HG03159 (cell line): ENCODE measurements around the gene SH3PXD2B.
"Not testable (repeated sequence)": the region's sequence is repeated elsewhere in the genome, so short reads cannot be mapped to it uniquely, and the experiment has no call there.

Source experiments
- ATAC-seq: cut with Tn5 transposase; IDR thresholded peaks from one replicate; pipeline ENCODE4 v1.9.1; 2021; ENCODE audit warnings: mild to moderate bottlenecking, moderate library complexity; ENCODE audit not compliant: unreplicated experiment

Gene SH3PXD2B

DNA sequence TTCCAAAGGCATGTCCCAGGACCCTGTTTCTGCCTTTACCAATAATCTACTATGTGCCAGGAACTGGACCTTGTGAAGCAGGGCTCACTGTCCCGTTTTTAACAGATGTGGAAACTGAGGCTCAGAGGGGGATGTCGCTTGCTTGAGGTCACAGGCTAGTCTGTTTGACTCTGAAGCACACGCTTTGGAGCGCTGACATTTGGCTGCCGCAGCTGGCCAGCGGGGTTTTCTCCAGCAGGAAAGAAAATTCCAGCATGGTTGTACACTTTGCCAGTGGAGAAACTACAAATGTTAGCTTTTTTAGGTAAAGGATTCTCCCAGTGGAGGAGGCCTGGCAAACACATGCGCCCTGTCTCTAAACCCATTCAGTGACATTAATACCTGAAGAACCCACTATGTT lies 50.5 kb downstream of the SH3PXD2B start:
- ATAC-seq = no peak

DNA sequence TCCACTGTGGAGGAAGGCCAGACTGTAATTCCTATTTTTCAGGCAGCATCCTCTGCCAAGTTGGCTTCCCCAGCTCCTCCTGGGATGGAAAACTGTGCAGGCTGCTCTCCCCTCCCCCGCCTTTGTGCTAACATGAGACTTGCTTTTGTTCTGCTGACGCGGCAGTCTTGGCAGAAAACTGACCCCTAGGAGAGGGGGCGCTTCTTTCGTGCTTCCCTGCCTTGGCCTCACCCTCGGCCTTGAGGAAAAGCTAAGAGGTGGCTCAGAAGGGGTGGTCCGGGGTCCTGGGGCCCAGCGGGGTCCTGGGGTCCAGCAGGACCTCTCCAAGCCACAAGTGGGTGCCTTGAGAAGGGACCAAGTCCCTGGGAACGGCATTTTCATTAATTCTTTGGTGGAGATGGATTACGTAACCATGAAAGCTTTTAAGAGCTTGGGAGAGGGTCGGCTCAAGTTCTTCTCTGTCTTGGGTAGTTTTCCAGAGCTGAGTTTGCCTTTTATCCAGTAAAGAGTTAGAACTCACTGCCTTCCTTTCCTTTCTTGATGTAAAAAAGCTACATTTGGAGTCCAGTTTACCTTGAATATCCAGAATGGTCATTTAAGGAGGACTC lies 51.0 kb downstream of the SH3PXD2B start:
- no peak for ATAC-seq

DNA sequence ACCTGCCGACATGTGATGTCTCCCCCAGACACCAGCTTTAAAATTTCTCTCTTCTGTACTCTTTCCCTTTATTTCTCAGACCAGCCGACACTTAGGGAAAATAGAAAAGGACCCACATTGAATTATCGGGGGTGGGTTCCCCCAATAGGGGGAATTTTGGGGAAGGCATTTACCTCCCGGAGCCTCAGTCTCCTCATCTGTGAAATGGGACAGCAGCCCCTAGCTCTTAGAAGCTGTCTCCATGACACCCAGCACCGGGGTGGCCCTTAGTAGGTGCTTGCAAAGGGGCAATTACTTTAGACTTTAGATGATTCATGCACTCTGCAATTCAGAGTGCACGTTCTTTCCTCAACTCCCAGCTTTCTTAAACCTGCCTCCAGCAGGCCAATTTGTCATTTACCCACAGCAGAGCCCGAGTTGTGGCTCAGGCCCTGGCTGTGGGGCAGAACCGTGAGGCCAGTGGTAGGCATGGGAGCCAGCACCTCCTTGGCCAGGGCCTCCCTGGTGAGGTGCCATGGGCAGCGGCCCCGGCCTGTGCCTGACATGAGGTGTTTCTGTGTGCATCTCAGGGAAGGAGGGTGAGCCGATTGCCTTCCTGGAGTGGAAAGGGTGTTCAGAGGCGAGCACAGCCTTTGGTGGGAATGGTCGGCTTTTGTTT lies 51.7 kb downstream of the SH3PXD2B start:
- no peak for ATAC-seq

DNA sequence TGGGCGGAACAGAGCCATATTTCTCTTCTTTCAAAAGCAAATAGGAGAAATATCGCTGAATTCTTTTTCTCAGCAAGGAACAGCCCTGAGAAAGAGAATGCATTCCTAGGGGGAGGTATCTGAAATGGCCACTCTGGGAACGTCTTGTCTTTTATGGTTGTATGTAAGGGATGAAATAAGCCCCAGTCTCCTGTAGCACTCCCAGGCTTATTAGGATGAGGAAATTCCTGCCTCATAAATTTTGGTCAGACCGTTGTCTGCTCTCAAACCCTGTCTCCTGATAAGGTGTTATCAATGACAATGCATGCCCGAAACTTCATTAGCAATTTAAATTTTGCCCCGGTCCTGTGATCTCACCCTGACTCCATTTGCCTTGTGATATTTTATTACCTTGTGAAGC lies 52.3 kb downstream of the SH3PXD2B start:
- not testable (repeated sequence) for ATAC-seq

DNA sequence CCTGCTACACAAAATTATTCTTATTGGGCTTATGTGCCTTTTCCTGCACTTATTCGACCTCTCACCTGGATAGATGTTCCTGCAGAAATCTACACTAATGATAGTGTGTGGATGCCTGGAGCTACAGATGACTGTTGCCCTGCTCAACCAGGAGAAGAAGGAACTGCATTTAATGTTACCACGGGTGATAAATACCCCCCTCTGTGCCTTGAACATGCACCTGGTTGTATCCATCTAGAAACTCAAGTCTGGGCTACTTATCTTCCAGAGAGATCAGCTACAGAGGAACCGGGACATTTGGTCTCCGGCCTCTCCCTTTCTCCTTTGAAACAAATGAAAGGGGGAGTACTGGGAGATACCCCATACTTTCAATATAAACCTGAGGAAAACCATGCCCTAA lies 54.5 kb downstream of the SH3PXD2B start:
- no peak for ATAC-seq

DNA sequence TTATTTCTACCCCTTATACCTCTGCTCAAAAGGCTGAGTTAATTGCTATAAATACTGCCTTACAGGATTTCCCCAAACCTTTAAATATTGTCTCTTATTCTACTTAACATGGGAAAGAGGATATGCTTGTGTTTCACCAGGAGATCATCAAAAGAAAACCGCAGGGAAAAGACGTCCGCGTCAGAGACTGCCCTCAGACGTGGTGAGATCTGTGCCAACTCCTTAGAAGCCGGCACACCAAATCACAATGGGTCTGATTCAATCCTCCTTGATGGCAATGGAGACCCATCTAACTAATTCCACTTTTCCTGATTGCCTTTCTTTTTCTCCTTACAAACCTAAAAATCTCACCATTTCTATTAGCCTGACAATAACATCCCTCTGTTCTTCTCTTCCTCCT lies 55.0 kb downstream of the SH3PXD2B start:
- ATAC-seq = no peak

DNA sequence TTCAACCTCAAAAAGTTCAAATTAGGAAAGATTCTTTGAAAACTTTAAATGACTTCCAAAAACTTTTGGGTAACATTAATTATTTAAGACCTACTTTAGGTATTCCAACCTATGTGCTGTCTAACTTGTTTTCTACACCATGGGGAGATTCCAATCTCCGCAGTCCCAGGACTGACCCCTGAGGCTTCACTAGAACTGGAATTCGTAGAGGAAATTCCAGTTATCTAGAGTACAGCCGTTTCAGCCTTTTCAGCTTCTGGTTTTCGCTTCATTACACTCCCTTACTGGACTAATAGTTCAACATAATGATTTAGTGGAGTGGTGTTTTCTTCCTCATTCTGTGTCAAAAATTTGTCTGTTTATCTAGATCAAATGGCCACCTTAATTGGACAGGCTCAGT lies 55.7 kb downstream of the SH3PXD2B start:
- not testable (repeated sequence) for ATAC-seq

DNA sequence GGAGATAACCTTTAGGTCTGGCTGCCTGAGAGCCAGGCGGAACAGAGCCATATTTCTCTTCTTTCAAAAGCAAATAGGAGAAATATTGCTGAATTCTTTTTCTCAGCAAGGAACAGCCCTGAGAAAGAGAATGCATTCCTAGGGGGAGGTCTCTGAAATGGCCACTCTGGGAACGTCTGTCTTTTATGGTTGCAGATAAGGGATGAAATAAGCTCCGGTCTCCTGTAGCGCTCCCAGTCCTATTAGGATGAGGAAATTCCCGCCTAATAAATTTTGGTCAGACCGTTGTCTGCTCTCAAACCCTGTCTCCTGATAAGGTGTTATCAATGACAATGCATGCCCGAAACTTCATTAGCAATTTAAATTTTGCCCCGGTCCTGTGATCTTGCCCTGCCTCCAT lies 57.3 kb downstream of the SH3PXD2B start:
- ATAC-seq = not testable (repeated sequence)

DNA sequence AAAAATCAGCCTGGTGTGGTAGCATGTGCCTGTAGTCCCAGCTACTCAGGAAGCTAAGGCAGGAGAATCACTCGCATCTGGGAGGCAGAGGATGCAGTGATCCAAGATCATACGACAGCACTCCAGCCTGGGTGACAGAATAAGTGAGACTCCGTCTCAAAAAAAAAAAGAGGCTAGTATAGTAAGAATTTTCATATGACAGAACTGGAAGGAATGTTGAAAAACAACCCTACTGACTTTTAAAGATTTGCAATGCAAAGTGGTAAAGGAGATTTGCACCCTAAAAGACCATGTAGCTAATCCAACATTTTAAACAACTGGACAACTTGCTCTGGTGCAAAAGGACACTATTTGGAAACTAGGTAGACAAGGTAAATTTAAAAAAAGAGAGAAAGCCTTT lies 58.1 kb downstream of the SH3PXD2B start:
- no peak for ATAC-seq

DNA sequence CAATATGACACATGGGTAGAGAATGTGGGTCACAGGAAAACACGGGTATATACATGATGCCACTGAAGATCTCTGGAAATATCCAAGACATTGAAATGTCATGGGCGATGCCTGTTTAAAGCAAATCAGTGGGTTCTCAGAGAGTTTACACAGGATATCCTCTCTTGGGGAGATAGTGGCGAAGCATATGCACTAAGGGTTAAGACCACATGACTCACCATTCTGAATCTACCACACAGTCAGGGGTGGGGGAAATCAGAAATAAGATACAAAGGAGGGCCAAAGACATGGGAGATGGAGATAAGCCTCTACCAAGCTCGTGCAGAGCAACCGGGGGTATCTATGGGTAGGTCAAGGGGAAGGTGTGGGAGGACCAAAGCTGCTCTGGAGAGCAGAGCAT lies 58.8 kb downstream of the SH3PXD2B start:
- no peak for ATAC-seq

DNA sequence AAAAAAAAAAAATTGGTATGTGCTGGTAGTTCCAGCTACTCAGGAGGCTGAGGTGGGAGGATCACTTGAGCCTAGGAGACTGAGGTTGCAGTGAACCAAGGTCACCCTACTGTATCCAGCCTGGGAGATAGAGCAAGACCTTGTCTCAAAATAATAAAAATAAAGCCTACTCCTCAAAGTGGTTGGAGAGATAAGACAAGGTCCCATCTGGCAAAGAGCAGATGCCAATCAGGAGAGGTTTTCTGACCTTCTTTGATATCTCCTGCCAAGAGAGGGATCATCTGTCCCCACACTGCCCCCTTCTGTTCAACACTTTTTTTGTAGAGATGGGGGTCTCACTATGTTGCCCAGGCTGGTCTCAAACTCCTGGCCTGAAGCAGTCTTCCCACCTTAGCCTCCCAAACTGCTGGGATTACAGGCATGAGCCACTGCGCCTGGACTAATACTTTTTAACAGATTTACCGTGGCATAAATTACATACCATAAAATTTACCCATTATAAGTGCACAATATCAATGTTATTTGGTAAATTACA lies 64.7 kb downstream of the SH3PXD2B start:
- no peak for ATAC-seq

DNA sequence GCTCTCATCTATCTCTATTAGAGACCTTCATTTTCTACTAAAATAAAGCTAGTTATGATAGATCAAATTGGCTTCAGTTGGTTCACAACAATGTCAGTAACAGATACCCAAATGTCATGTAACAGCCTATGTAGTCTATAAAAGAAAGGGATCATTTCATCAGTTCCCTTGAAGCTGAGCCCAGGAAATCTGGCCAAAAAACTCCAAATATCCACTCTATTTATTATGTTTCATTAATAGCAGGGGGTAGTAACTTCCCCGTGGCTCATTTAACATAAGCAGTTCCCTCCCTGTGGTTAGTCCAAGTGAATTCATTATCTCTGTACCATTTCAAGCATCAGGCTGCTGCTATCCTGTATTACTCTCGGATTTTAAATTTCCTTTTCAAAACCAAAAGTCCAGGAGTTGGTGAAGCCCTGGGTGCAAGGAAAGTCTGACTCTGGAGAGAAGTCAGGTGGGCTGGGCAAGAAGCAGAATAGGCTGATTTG lies 66.0 kb downstream of the SH3PXD2B start:
- ATAC-seq = no peak

DNA sequence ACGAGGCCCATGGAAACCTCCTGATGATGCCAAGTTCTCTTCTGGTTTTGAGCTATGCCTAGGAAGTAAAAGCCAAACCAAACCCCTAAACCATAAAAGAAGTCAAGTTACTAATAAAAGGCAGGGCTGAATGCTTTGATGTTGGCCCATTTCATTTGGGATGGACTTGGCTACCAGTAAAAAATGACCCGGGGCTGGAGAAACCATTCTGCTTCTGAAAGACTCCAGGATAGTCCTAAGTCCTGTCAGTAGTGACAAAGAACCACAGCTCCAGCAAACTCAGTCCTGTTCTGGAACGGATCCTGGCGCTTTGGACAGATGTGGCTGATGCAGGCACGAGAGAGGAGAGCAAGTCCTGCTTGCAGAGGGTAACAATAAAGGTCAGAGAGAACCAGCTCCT lies 68.6 kb downstream of the SH3PXD2B start:
- ATAC-seq = no peak

DNA sequence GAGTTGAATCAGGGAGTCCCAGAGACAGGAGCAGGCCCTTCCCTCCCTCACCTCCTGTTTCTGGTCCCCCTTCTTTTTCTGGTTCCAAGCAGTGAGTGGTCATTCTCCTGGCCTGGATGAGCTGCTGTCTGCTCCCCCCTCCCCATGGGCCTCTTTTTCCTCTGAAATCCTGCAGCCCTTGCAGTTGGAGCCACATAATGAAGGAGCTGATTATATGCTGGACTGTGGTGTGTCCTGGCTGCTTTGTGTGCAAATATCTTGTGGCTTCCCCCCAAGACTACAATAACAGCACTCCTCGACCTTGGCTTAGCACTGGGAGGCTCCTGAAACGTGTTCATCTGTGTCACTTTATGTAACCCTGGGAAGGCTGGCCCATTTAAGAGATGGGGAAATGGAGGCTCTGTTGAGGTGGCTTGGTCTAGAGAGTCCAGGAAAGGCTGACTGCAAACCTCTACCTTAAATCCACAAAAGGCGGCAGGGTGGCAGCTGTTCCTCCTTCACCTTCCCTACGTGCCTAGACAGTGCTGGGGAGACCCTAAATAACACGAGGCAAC lies 69.2 kb downstream of the SH3PXD2B start:
- ATAC-seq = no peak

DNA sequence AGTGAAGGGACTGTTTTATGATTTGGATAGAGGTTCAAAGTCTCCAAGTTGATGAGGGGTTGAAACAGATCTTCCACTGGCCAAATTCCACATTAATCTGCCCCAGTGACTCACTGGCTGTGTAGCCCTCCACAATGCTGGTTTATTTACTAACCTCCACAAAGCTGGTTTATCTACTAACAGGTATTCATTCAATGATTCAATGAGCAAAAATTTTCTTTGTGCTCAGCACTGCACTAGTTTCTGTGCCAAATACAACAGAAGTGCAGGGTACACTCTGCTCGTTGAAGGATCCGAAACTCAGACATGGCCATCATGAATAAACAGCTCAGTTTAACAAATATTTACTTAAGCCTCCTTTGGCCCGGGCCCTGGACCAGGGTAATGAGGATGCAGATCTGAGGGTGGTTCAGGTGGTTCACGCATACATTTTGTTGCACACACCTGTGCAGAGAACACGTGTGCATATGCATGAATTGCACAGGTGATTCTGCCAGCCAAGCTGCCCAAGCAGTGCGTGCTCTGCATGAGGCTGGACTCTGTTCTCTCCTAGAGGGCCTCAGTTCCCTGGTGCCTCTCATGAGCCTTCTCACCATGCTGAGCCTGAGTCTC lies 71.0 kb downstream of the SH3PXD2B start:
- no peak for ATAC-seq

DNA sequence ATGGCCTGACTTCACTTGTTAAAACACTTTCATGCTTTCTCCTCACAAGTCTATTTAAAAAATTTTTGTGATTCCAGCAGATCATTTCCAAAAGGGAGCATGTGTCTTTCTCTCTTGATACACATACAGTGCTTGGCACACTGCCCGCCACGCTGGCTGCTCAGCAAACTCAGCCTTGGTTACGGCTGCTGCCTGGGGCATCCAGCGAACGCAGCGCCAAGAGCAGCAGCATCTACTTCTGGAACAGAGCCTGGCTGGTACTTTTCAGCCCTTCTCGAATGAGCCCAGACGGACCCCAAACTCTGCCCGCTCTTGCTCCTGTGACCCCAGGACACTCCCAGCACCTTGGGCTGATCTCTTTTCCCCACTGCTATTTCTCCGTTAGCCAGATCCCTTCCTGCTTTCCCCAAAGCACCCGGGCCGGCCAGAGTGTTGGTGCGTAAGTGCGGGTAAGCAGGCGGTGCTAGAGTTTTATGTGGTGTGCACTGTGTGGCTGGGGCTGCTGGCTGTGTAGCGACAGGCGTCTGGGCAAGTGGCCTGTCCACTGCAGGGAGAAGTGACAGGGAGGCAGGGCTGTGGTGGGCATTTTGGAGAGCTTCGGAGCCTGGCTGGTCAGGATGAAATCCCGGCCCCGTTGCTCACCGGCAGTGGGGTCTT lies 73.2 kb downstream of the SH3PXD2B start:
- no peak for ATAC-seq

DNA sequence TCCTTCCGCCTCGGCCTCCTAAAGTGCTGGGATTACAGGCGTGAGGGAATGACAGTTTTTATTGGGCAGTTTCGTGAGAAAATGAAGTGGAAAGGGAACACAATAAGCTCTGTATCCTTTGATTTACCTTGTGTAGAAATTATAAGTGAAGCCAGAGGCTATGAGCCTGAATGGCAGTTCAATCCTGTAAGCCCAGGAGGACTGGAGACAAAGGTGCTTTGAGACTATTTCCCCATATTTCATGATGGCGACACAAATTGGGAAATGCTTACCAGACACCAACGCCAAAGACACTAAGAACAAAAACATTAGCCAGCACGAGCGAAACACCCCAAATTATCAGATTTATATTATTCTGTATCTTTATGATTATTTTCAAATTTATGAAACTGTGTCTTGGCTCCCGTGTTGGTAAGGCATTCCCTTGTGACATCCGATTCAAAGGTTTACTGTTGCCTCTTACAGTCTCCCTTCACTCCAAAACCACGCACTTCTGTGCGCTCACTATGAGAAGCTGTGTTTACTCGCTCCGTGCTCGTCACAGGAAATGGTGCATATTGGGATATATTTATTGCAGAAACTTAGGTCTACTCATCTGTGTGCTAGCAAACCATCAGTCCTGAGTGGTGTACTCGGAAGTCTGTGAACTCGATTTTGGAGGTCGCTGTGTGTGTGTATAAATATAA lies 73.9 kb downstream of the SH3PXD2B start:
- ATAC-seq = no peak

DNA sequence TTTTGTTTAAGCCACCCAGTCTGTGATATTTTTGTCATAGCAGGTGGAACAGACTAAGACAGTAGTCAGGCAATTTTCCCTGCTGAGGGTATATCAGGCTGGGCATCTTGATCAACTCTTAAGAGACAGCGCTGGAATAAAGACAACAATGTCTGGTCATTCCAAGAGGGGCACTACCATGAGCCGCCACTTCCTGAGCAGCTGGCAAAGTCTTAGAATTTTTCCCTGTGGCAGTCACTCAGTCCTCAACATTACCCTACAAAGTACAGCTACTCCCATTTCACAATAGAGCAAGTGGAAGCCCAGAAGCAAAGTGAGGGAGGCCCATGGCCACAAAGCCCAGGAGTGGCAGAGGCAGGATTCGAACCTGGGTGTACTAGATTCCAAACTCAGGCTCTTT lies 74.8 kb downstream of the SH3PXD2B start:
- no peak for ATAC-seq

DNA sequence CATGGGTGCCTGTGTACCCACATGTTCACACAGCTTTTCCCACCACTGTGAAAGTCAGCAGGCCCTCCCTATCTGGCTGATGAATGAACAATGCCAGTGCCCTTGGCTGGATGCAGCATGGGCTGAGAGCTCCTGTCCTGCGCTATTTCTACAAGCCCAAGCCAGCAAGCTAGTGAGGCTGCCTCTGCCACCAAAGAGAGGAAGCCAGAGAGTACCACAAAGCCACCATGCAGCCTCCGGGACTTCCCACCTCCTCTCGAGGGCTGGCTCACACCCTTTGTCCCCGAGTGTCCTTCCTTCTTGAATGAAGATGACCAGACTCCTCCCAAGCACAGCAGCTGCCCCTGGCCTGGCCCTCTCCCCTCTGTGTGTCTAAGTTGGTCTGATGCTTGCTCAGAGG lies 76.5 kb downstream of the SH3PXD2B start:
- ATAC-seq = no peak

DNA sequence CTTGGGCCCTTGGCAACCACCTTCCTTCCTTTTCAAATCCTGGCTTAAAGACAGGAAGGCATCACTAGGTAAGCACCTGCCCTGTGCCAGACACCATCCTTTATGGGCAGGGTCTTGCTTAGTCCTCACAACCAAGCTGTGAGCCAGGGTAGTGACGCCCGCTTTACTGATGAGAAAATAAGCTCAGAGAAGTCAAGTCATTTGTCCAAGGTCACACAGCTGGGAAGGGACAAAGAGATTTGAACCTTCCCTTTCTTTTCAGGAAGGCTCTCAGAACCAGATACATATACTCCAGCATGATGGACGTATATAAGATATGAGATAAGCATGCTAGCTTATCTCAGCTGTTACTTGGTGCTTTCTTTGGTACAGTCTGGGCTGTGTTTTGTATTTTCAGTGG lies 76.9 kb downstream of the SH3PXD2B start:
- ATAC-seq = no peak

DNA sequence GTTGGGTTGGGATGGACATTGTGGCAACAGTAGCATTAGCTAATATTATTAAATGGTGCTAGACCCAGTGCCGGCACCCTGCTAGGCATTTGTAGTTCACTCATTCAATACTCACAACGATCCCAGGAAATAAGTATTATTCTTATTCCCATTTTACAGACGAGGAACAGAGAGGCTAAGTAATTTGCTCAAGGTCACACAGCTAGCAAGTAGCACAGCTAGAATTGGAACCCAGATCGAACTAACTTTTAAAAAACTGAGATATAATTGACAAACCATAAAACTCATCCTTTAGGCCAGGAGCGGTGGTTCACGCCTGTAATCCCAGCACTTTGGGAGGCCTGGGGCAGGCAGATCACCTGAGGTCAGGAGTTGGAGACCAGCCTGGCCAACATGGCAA lies 79.5 kb downstream of the SH3PXD2B start:
- no peak for ATAC-seq
